Spleen (tissue), 11 donors: ENCODE data around the gene TBL1XR1. TPM values are rescaled to one million over a fixed set of nuclear protein-coding genes. Genes with fewer than 3 reads are reported as not detected.

Experiments used
- DNase-seq: peaks from one replicate; pipeline ENCODE4 v3.0.0-alpha.2; 2020
- H3K27ac ChIP-seq, 8 donors: fragments of 200-600 bp; sonication (generic) in 7 of 8; 1 replicate in 4 of 8; 2 replicates in 4 of 8; pipeline versions ENCODE4 v1.5.0 to v1.8.0; 2016 to 2021; ENCODE audit warnings: inconsistent platforms in 4 of 8, mild to moderate bottlenecking in 4 of 8, moderate library complexity in 1 of 8
- H3K27me3 ChIP-seq, 7 donors: fragments of 200-600 bp; sonication (generic) in 6 of 7; replicated peaks in 1 of 7; 1 replicate in 4 of 7; 2 replicates in 3 of 7; pipeline versions ENCODE4 v1.5.0 to v1.8.0; 2016 to 2021; ENCODE audit warnings: inconsistent platforms in 3 of 7, mild to moderate bottlenecking in 1 of 7
- H3K36me3 ChIP-seq, 6 donors: fragments of 200-600 bp; sonication (generic) in 5 of 6; 1 replicate in 4 of 6; 2 replicates in 2 of 6; pipeline versions ENCODE4 v1.5.0 to v1.8.0; 2016 to 2021; ENCODE audit warnings: inconsistent platforms in 2 of 6
- H3K4me1 ChIP-seq, 6 donors: fragments of 200-600 bp; sonication (generic) in 5 of 6; 1 replicate in 3 of 6; 2 replicates in 3 of 6; pipeline versions ENCODE4 v1.5.0 to v1.8.0; 2016 to 2021; ENCODE audit warnings: inconsistent platforms in 3 of 6
- H3K4me3 ChIP-seq, 8 donors: fragments of 200-600 bp; sonication (generic) in 7 of 8; 1 replicate in 4 of 8; 2 replicates in 4 of 8; pipeline versions ENCODE4 v1.5.0 to v1.8.0; 2016 to 2021; ENCODE audit warnings: inconsistent platforms in 4 of 8, mild to moderate bottlenecking in 4 of 8, moderate library complexity in 2 of 8
- H3K9me3 ChIP-seq, 8 donors: fragments of 200-600 bp; sonication (generic) in 7 of 8; 1 replicate in 4 of 8; 2 replicates in 4 of 8; pipeline versions ENCODE4 v1.5.0 to v1.8.0; 2016 to 2021; ENCODE audit warnings: inconsistent platforms in 4 of 8
- POLR2A ChIP-seq, 3 donors: fragments of 450-650 bp; IDR thresholded peaks; one replicate each; pipeline ENCODE4 v1.5.1; 2017; ENCODE audit warnings: antibody characterized with exemption in 3 of 3, mild to moderate bottlenecking in 1 of 3
- POLR2AphosphoS5 ChIP-seq, 3 donors: sonication (generic); formaldehyde crosslinking; IDR thresholded peaks; one replicate each; pipeline ENCODE4 v1.5.1; 2017; ENCODE audit warnings: antibody characterized with exemption in 3 of 3
- WGBS, 5 donors: extraction: QIAGEN DNeasy Blood & Tissue Kit in 3 of 5; methylation state at CpG; one replicate each; pipeline versions ENCODE4 v1.1.5 to v1.1.7; 2013 to 2018; 5-methylcytosine and 5-hydroxymethylcytosine counted together
- intact Hi-C: fragments of 100-400 bp; cut with DNase I; formaldehyde crosslinking; loops from one replicate; pipeline ENCODE4 v1.15.0; 2023; ENCODE audit warnings: low total_unique reads
- polyA plus RNA-seq, 3 donors: library from polyadenylated mRNA; stranded (reverse); fragments of 200-250 nt; gene quantifications; one replicate each; pipeline ENCODE4 v1.2.1, GENCODE V29; 2013
- total RNA-seq, 7 donors: library from RNA; depleted of rRNA in 3 of 7; stranded (reverse); fragments of >200 nt in 3 of 7; fragmentation: NEBNext Ultra II Directional in 4 of 7; extraction: Animal tissue kit (Norgen Biotek cat#: 25700) in 4 of 7; gene quantifications; one replicate each; pipeline versions ENCODE4 v1.1.0 to v1.2.1, GENCODE V29; 2016 to 2021
- TF ChIP-seq, protein P1 (sequence below), 11 experiments: fragments of 200-600 bp in 7 of 11; fragments of 450-650 bp in 4 of 11; sonication (generic) in 4 of 11; IDR thresholded peaks in 8 of 11; conservative IDR thresholded peaks in 3 of 11; 1 replicate in 7 of 11; 2 replicates in 4 of 11; pipeline versions ENCODE4 v1.4.0 to v1.8.0; 2016 to 2021; ENCODE audit warnings: antibody characterized with exemption in 11 of 11, inconsistent platforms in 4 of 11, mild to moderate bottlenecking in 1 of 11
- donor health status: healthy with polysubstance abuse.
- donor health status: DM: no; HTN: no; CAD: no; lungs with moderate emphysema.
- donor health status: DM: no; HTN: no; CAD: no.
- donor health status: Bipolar disorder and iron deficiency.
- donor health status: healthy.
- donor health status: DM: no; HTN: no; CAD: no.
- donor health status: DM: yes; HTN: yes; CAD: no.

The TBL1XR1 gene
- total and polyA plus RNA-seq, 10 donors: 32.4 to 168 (median 97.2) TPM

DNA sequence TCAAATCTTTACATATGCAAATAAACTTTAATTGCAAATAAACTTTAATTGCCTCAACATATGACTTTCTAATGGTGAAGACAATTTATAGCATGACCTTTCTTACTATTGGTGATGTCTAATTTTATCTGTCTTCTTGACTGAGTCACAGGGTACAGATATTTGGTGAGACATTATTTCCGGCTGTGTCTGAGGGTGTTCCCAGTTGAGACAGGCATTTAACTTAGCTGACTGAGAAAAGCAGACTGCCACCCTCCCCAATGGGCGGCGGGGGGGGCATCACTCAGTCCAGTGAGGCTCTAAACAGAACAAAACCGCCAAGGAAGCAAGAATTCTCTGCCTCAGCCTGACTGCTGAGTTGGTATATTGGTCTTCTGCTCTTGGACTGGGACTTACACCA lies 160.0 kb downstream of the TBL1XR1 start:
- Histone ChIP-seq H3K27ac (no peak overlapping the region), H3K9me3 (no peaks in the 10 kb centered on the region), H3K27me3 (no peaks in the 10 kb centered on the region), H3K36me3 (peaks cover 0 to 76% (median 40%) of the 10 kb centered on the region in 6 donors), H3K4me3 (no peak overlapping the region), H3K4me1 (peaks cover 0 to 23% (median 5%) of the 10 kb centered on the region in 6 donors)
- no peak for DNase-seq
- peak in 1 of 3 donors; percentile 15 for TF ChIP-seq POLR2AphosphoS5 (IDR thresholded peaks at IDR 0.05)
- TF ChIP-seq, protein P1, sequence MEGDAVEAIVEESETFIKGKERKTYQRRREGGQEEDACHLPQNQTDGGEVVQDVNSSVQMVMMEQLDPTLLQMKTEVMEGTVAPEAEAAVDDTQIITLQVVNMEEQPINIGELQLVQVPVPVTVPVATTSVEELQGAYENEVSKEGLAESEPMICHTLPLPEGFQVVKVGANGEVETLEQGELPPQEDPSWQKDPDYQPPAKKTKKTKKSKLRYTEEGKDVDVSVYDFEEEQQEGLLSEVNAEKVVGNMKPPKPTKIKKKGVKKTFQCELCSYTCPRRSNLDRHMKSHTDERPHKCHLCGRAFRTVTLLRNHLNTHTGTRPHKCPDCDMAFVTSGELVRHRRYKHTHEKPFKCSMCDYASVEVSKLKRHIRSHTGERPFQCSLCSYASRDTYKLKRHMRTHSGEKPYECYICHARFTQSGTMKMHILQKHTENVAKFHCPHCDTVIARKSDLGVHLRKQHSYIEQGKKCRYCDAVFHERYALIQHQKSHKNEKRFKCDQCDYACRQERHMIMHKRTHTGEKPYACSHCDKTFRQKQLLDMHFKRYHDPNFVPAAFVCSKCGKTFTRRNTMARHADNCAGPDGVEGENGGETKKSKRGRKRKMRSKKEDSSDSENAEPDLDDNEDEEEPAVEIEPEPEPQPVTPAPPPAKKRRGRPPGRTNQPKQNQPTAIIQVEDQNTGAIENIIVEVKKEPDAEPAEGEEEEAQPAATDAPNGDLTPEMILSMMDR (IDR thresholded peaks at IDR 0.05 in 8 of 11, conservative IDR thresholded peaks at IDR 0.05 in 3 of 11): no peak
- TF ChIP-seq POLR2A (IDR thresholded peaks at IDR 0.05): no peak
- 81 to 98% (median 88%) methylated on average over 4 of the region's 4 CpGs for WGBS, 5 donors
- intact Hi-C loops: no loop called here

DNA sequence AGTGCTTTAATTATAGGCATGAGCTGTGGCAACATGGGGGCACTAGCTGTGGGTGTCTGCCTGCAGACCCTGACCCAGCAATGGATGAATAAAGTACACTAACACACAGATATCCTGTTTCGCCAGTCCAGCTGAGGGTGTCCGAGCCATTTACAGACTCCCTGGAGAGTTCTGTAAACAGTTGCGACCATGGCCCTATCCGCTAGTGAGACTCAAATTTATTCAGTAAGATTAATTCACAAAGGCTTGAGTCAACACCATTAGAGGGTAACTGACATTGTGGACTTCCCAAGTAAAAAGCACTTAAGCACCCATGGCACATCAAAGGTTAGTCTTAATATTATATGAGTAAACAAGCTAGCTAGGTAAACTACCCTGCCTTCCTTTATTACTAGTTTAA lies 161.6 kb downstream of the TBL1XR1 start:
- H3K4me3 ChIP-seq: no peak overlapping the region
- 96 to 99% (median 98%) methylated on average over 4 of the region's 4 CpGs for WGBS, 5 donors
- H3K4me1 ChIP-seq: peaks cover 0 to 12% (median 0%) of the 10 kb centered on the region in 6 donors
- no peak for DNase-seq
- no peaks in the 10 kb centered on the region for H3K9me3 ChIP-seq
- intact Hi-C loops: no loop called here
- no peaks in the 10 kb centered on the region for H3K27me3 ChIP-seq
- TF ChIP-seq POLR2A (IDR thresholded peaks at IDR 0.05) (no peak), POLR2AphosphoS5 (IDR thresholded peaks at IDR 0.05) (peak in 1 of 3 donors; percentile 8)
- H3K36me3 ChIP-seq: peaks cover 0 to 87% (median 48%) of the 10 kb centered on the region in 6 donors
- no peak overlapping the region for H3K27ac ChIP-seq

DNA sequence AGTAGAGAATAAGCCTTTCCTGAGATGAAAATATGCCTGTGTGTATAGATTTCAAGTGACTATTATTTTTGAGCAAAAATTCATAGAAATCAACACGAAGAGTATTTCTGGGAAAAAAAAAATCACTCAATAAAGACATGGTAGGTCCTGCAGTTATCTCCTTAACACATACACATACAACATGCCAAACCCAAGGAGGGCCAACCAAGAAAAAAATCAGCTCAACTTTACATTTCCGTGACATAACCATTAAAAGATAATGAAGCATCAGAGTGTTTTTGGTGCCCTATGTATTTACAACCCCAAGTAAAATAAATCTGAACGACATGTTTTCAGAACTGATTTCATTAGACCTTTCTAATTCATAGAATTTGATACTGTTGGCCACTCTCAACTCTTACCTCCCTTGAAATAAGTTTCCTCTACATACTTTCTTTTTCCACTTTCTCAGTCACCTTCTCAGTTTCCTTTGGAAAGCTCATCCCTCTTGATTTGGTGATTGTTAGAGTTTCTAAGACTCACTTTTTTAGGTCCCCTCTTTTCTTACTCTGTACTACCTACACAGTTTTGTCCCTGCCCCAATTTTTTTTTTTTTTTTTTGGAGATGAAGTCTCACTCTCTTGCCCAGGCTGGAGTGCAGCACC lies 162.3 kb downstream of the TBL1XR1 start:
- DNase-seq: no peak
- peaks cover 0 to 91% (median 48%) of the 10 kb centered on the region in 6 donors for H3K36me3 ChIP-seq
- WGBS, 5 donors: 65 to 97% (median 95%) methylated on average over 3 of the region's 3 CpGs

DNA sequence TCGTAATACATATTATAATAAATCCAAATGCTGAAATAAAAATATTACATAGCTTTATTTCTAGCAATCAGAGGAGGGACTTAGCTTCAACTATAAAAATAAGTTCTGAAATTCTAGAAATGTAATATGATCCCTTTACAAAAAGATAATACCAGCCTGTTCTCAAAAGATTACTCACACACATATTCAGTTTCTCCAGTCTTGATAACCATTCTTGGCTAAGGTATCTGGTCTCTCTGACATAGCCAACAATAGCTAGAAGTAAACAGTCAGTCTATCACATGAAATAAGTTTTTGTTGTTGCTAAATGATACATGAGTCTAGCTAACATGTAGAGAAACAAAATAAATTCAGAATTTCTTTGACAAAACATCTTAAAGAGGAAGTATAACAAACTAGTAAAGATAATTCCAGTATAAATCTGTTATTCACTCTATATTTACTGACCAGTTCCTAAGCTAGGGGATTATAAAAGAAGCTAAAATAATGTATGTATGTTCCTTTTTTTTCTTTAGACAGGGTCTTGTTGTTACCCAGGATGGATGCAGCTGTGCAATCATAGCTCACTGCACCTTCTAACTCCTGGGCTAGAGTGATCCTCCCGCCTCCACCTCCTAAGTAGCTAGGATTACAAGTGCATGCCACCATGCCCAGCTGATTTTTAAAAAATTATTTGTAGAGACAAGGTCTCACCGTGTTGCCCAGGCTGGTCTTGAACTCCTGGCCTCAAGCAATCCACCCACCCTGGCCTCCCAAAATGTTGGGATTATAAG lies 170.6 kb downstream of the TBL1XR1 start:
- Histone ChIP-seq H3K36me3 (peaks cover 0 to 99% (median 37%) of the 10 kb centered on the region in 6 donors), H3K27me3 (no peaks in the 10 kb centered on the region), H3K4me1 (no peaks in the 10 kb centered on the region), H3K9me3 (no peaks in the 10 kb centered on the region), H3K27ac (no peak overlapping the region), H3K4me3 (no peak overlapping the region)
- intact Hi-C loops: no loop called here
- no peak for DNase-seq
- 93 to 96% (median 96%) methylated on average over 3 of the region's 3 CpGs for WGBS, 5 donors
- TF ChIP-seq POLR2AphosphoS5 (IDR thresholded peaks at IDR 0.05) (no peak), POLR2A (IDR thresholded peaks at IDR 0.05) (no peak)
- TF ChIP-seq, protein P1 (IDR thresholded peaks at IDR 0.05 in 8 of 11, conservative IDR thresholded peaks at IDR 0.05 in 3 of 11): no peak

More for the DNA sequence above, 162.3 kb downstream of the TBL1XR1 start:
- H3K27ac ChIP-seq: no peak overlapping the region
- H3K4me3 ChIP-seq: no peak overlapping the region
- no peak for TF ChIP-seq POLR2A (IDR thresholded peaks at IDR 0.05)
- TF ChIP-seq, protein P1 (IDR thresholded peaks at IDR 0.05 in 8 of 11, conservative IDR thresholded peaks at IDR 0.05 in 3 of 11): no peak
- TF ChIP-seq POLR2AphosphoS5 (IDR thresholded peaks at IDR 0.05): no peak
- intact Hi-C loops: no loop called here
- H3K9me3 ChIP-seq: no peaks in the 10 kb centered on the region
- H3K4me1 ChIP-seq: peaks cover 0 to 5% (median 0%) of the 10 kb centered on the region in 6 donors
- no peaks in the 10 kb centered on the region for H3K27me3 ChIP-seq
